HEK293 (cell line): ENCODE measurements around the gene AXL.

Experiments
- IKZF3 ChIP-seq: fragments of 450-650 bp; IDR thresholded peaks from 2 replicates; pipeline ENCODE4 v1.5.0; 2018; ENCODE audit warnings: missing biosample characterization, mild to moderate bottlenecking, missing genetic modification characterization, moderate library complexity
- KLF7 ChIP-seq: fragments of 450-650 bp; formaldehyde crosslinking; IDR thresholded peaks from 2 replicates; pipeline ENCODE4 v1.5.1; 2016; ENCODE audit warnings: missing biosample characterization, missing genetic modification characterization, borderline replicate concordance
- PRDM6 ChIP-seq: fragments of 450-650 bp; formaldehyde crosslinking; IDR thresholded peaks from 2 replicates; pipeline ENCODE4 v1.5.1; 2017; ENCODE audit warnings: missing biosample characterization, missing genetic modification characterization
- REST ChIP-seq: fragments of 450-650 bp; formaldehyde crosslinking; IDR thresholded peaks from 2 replicates; pipeline ENCODE4 v1.5.1; 2016; ENCODE audit warnings: missing biosample characterization, missing genetic modification characterization
- SALL2 ChIP-seq: fragments of 450-650 bp; formaldehyde crosslinking; IDR thresholded peaks from 2 replicates; pipeline ENCODE4 v1.5.0; 2017; ENCODE audit warnings: missing biosample characterization, mild to moderate bottlenecking, missing genetic modification characterization, borderline replicate concordance
- SP7 ChIP-seq: fragments of 450-650 bp; formaldehyde crosslinking; IDR thresholded peaks from 2 replicates; pipeline ENCODE4 v1.5.1; 2016; ENCODE audit warnings: missing biosample characterization, missing genetic modification characterization
- TCF7L2 ChIP-seq: IDR thresholded peaks from 2 replicates; pipeline ENCODE4 v1.6.1; 2011; ENCODE audit warnings: low read depth, mild to moderate bottlenecking, inconsistent platforms, low read length, moderate library complexity, borderline replicate concordance
- YY1 ChIP-seq: fragments of 450-650 bp; formaldehyde crosslinking; IDR thresholded peaks from 2 replicates; pipeline ENCODE4 v1.5.1; 2018; ENCODE audit warnings: missing biosample characterization, missing genetic modification characterization
- ZBTB21 ChIP-seq: fragments of 450-650 bp; formaldehyde crosslinking; IDR thresholded peaks from 2 replicates; pipeline ENCODE4 v1.5.1; 2017; ENCODE audit warnings: missing biosample characterization, missing genetic modification characterization
- ZBTB48 ChIP-seq: fragments of 450-650 bp; formaldehyde crosslinking; IDR thresholded peaks from 2 replicates; pipeline ENCODE4 v1.5.1; 2016; ENCODE audit warnings: missing biosample characterization, missing genetic modification characterization
- ZNF132 ChIP-seq: fragments of 450-650 bp; formaldehyde crosslinking; IDR thresholded peaks from 2 replicates; pipeline ENCODE4 v1.5.1; 2017; ENCODE audit warnings: missing biosample characterization, missing genetic modification characterization, borderline replicate concordance
- ZNF2 ChIP-seq: fragments of 450-650 bp; formaldehyde crosslinking; IDR thresholded peaks from 2 replicates; pipeline ENCODE4 v1.5.1; 2016; ENCODE audit warnings: missing biosample characterization, missing genetic modification characterization
- ZNF248 ChIP-seq: fragments of 450-650 bp; formaldehyde crosslinking; IDR thresholded peaks from 2 replicates; pipeline ENCODE4 v1.5.1; 2017; ENCODE audit warnings: missing biosample characterization, missing genetic modification characterization
- ZNF266 ChIP-seq: fragments of 450-650 bp; formaldehyde crosslinking; IDR thresholded peaks from 2 replicates; pipeline ENCODE4 v1.5.1; 2016; ENCODE audit warnings: missing biosample characterization, missing genetic modification characterization, low read depth
- ZNF274 ChIP-seq, 2 experiments: fragments of 200-500 bp in 1 of 2; fragments of 450-650 bp in 1 of 2; sonication (Bioruptor generic) in 1 of 2; formaldehyde crosslinking in 1 of 2; IDR thresholded peaks; 2 replicates each; pipeline versions ENCODE4 v1.5.1 to v1.6.1; 2014 to 2016; ENCODE audit warnings: borderline replicate concordance in 1 of 2, inconsistent platforms in 1 of 2, low read length in 1 of 2, missing biosample characterization in 1 of 2, missing genetic modification characterization in 1 of 2
- ZNF280C ChIP-seq: fragments of 450-650 bp; formaldehyde crosslinking; IDR thresholded peaks from 2 replicates; pipeline ENCODE4 v1.5.1; 2016; ENCODE audit warnings: missing biosample characterization, missing genetic modification characterization
- ZNF280D ChIP-seq: fragments of 450-650 bp; formaldehyde crosslinking; IDR thresholded peaks from 2 replicates; pipeline ENCODE4 v1.5.1; 2016; ENCODE audit warnings: missing biosample characterization, missing genetic modification characterization
- ZNF292 ChIP-seq: fragments of 450-650 bp; formaldehyde crosslinking; IDR thresholded peaks from 2 replicates; pipeline ENCODE4 v1.5.1; 2016; ENCODE audit warnings: low read depth, missing biosample characterization, missing genetic modification characterization, borderline replicate concordance
- ZNF404 ChIP-seq: fragments of 450-650 bp; formaldehyde crosslinking; IDR thresholded peaks from 2 replicates; pipeline ENCODE4 v1.5.1; 2017; ENCODE audit warnings: missing biosample characterization, missing genetic modification characterization
- ZNF530 ChIP-seq: fragments of 450-650 bp; formaldehyde crosslinking; IDR thresholded peaks from 2 replicates; pipeline ENCODE4 v1.5.1; 2016; ENCODE audit warnings: low read depth, missing biosample characterization, missing genetic modification characterization
- ZNF544 ChIP-seq: fragments of 450-650 bp; formaldehyde crosslinking; IDR thresholded peaks from 2 replicates; pipeline ENCODE4 v1.5.0; 2017; ENCODE audit warnings: missing biosample characterization, missing genetic modification characterization
- ZNF561 ChIP-seq: fragments of 450-650 bp; IDR thresholded peaks from 2 replicates; pipeline ENCODE4 v1.5.1; 2018; ENCODE audit warnings: missing biosample characterization, missing genetic modification characterization, borderline replicate concordance
- ZNF580 ChIP-seq: fragments of 450-650 bp; formaldehyde crosslinking; IDR thresholded peaks from 2 replicates; pipeline ENCODE4 v1.5.1; 2016; ENCODE audit warnings: missing biosample characterization, missing genetic modification characterization
- ZNF654 ChIP-seq: fragments of 450-650 bp; formaldehyde crosslinking; IDR thresholded peaks from 2 replicates; pipeline ENCODE4 v1.5.1; 2016; ENCODE audit warnings: low read depth, missing biosample characterization, missing genetic modification characterization
- ZNF837 ChIP-seq: fragments of 450-650 bp; formaldehyde crosslinking; IDR thresholded peaks from 2 replicates; pipeline ENCODE4 v1.5.1; 2016; ENCODE audit warnings: missing biosample characterization, missing genetic modification characterization
- TF ChIP-seq, protein P1 (sequence below): fragments of 450-650 bp; formaldehyde crosslinking; IDR thresholded peaks from 2 replicates; pipeline ENCODE4 v1.5.1; 2016; ENCODE audit warnings: missing biosample characterization, missing genetic modification characterization

AXL gene

GRCh38 chr19:41265395-41266153, 46.6 kb downstream of the AXL start (continued):
- TF ChIP-seq PRDM6 (tag by site-specific recombination) = no peak
- no peak for TF ChIP-seq ZNF274 (IDR thresholded peaks at IDR 0.05; ENCODE audit: low read length)
- 0 out of 2 replicates have a peak, but pooled peaks have one; percentile 9 for TF ChIP-seq ZNF274 (tag by site-specific recombination; IDR thresholded peaks at IDR 0.05; ENCODE audit: borderline replicate concordance)
- TF ChIP-seq ZNF292 = no peak
- TF ChIP-seq ZNF561 (tag by site-specific recombination) = peak; percentile 26; the same call in 1 of the 2 replicates
- no peak for TF ChIP-seq ZNF280D (tag by site-specific recombination)
- TF ChIP-seq ZNF837 (tag by site-specific recombination) = no peak
- TF ChIP-seq KLF7 (tag by site-specific recombination) = no peak
- TF ChIP-seq ZNF580 (tag by site-specific recombination) = no peak
- no peak for TF ChIP-seq ZNF544 (tag by site-specific recombination)
- no peak for TF ChIP-seq ZNF530 (tag by site-specific recombination)
- TF ChIP-seq ZNF248 = no peak
- TF ChIP-seq ZBTB21 (tag by site-specific recombination) = peak; percentile 20; the same call in 1 of the 2 replicates
- TF ChIP-seq ZNF654 = no peak
- no peak for TF ChIP-seq ZNF2 (tag by site-specific recombination)
- no peak for TF ChIP-seq ZNF266 (tag by site-specific recombination)
- TF ChIP-seq ZNF132 (tag by site-specific recombination) = no peak
- TF ChIP-seq ZNF280C (tag by site-specific recombination) = no peak
- TF ChIP-seq, protein P1, sequence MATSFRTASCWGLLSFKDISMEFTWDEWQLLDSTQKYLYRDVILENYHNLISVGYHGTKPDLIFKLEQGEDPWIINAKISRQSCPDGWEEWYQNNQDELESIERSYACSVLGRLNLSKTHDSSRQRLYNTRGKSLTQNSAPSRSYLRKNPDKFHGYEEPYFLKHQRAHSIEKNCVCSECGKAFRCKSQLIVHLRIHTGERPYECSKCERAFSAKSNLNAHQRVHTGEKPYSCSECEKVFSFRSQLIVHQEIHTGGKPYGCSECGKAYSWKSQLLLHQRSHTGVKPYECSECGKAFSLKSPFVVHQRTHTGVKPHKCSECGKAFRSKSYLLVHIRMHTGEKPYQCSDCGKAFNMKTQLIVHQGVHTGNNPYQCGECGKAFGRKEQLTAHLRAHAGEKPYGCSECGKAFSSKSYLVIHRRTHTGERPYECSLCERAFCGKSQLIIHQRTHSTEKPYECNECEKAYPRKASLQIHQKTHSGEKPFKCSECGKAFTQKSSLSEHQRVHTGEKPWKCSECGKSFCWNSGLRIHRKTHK = no peak
- TF ChIP-seq YY1 (tag by site-specific recombination) = no peak
- TF ChIP-seq SP7 = no peak
- TF ChIP-seq REST (tag by site-specific recombination) = no peak
- TF ChIP-seq IKZF3 (tag by site-specific recombination) = 0 out of 2 replicates have a peak, but pooled peaks have one; percentile 8
- TF ChIP-seq SALL2 = no peak
- TF ChIP-seq TCF7L2 = no peak
- no peak; the same call in 1 of the 2 replicates for TF ChIP-seq ZBTB48 (tag by site-specific recombination)
- TF ChIP-seq ZNF404 (tag by site-specific recombination) = no peak
